Activated CD8-positive, alpha-beta memory T cell treated with anti-CD3 and anti-CD28 coated beads for 24 hours (primary cell): ENCODE data around the gene THSD4.

Experiments used
- DNase-seq: peaks from one replicate; pipeline ENCODE4 v3.0.0-alpha.2; 2020

The THSD4 gene

DNA sequence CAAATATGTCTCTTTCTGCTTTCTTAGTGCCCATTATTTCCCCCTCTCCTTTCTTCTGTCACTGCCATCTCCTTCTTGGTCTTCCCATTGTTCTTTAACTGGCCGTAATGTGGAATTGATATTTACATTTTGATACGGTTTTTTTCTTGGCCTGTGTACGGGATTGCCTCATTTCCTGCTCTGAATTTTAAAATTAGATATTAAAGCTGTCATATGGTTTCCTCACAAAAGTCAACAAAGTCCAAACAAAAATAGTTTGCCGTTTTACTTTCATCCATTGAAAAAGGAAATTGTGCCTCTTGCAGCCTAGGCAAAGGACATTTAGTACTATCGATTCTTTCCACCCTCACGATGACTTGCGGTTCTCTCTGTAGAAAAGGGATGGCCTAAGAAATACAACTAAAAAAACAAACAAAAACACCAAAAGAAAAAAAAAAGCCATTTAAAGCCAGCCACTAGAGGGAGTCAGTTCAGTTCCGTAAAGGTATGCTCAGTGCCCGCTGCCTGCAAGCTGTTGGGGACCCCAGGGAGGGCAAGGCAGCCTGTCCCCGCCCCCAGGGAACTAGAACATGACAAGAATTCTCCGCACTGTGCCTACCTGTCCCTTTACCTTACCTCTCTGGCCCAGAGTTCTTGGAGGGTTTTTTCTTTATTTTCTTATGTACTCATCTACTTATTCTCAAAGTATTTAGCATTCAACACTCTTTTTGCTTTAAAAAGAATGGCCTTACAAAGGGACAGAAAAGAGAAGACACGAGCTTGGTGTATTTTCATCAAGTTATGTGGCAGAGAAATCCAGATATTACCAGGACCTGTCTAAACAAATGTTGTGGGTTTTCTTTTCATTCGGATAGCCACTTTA, 665.1 kb downstream of the THSD4 start:
- peak; percentile 64 for DNase-seq

DNA sequence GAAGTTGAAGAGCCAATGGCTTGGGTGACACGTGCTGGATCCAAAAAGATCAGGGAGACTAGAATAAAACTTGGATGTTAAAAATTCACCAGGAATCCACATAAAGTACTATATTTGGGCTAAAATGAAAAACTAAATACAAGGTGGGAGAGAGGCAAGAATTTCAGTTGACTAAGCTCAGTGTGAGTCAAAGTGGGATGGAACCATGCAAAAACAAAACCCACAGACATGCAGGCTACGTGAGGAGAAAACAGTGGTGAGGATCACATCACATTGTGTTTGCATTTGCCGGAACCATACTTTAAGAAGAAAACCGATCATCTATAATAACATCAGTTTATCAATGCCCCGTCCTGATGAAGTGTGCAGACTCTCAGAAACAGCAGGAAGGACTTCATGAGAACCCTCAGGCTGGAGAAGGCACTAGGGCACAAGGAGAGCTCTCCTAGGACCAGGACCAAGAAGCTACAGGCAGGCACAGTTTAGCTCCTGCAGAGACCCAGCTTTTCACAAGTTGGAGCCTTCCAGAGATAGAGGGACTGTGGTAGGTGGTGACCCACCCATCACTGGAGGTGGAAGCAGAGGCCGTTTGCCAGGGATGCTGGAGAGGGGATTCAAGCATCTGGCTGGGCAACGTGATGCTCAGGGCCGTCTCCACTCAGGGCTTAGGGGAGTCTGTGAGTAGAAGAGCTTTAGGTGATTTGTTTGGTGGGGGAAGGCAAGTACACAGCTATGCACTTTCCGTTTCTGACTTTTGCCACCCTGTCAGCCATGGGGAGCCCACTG, 666.1 kb downstream of the THSD4 start:
- no peak for DNase-seq

GRCh38 chr15:71781965-71782265, 666.6 kb downstream of the THSD4 start:
- no peak for DNase-seq

DNA sequence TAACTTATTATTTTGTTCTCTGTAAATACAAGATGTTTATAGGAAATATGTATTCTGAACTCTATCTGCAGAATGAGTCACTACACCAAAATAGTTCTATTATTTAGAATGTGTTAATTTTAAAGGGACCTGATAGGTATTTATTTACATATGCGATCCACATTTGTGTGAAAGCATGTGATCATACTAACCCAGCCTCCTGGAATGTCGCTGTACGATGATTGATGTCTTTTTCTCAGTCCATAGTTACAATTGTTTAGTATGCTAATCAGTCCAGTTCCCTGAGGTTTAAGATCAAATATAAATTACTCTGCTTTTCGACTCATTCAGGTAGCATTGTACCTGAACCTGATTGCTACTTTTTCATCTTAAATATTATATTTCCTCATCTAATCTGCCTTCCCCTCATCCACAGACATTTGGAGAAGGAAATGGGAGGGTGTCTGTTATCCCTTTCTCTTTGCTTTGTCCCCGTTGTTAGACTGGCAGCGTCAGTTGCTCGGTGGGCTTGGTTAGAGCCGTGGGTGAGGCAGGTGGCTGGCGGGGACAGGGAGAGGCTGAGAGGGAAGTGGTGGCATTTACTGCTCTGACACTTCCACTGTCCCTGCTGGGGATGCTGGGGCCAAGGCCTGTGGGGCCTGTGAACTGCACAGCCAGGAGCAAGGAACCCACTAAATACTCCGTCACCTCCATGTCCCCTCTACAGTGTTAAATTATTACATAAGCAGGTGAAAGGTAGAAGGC, 667.3 kb downstream of the THSD4 start:
- DNase-seq, result no peak

DNA sequence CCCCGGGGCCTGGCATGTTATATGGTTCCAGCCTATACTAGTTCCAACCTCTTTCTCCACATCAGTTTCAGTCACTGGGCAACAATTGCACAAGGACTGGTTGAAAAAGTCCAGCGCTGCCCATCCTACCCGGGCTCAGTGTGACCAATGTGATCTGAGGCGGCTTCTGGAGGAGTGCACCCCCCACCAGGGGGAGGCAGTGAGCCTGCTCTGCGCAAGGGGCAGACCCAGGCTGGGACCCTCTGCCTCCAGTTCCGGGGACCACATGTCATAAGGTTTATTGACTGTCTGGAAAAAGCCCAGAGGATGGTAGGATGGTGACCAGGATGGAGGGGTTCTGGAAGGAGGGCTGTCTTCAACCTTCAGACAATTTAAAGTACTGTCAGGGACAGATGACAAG, 669.4 kb downstream of the THSD4 start:
- DNase-seq, result no peak

DNA sequence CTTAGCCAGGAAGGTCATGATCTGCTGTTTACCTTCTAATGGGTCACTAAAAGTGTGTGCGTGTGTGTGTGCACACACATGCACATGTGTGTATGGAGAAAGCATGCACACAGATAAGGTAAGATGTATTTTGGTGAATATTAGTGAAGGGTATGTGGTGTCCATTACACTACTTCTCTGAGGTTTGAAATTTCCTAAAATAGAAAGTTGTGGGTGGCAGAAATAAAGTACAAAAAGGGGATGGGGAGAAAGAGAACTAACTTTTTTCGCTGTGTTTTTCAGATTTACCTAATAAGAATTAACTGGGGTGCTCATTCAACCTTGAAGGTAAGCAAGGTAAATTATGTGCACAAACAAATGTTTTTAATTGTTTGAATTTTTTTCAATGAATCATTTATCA, 670.7 kb downstream of the THSD4 start:
- no peak for DNase-seq

DNA sequence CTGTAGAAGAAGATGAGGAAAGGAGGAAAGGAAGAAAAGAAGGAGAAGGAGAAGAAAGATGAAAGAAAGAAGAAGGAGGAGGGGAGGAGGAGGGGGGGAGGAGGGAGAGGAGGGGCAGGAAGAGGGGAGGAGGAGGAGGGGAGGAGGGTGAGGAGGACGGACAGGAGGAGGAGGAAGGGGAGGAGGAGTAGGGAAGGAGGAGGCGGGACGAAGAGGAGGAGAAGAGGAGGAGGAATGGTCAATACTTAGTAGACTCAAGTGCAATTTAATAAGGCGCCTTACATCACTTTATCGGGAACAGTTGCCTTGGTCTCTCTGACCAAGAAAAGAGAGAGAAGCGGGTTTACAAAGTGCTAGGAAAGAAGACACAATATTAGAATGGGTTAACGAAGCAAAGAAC, 671.4 kb downstream of the THSD4 start:
- no peak for DNase-seq

- no peak for DNase-seq
Observed at GRCh38 chr15:71788646-71789579, 673.6 kb downstream of the THSD4 start.

DNA sequence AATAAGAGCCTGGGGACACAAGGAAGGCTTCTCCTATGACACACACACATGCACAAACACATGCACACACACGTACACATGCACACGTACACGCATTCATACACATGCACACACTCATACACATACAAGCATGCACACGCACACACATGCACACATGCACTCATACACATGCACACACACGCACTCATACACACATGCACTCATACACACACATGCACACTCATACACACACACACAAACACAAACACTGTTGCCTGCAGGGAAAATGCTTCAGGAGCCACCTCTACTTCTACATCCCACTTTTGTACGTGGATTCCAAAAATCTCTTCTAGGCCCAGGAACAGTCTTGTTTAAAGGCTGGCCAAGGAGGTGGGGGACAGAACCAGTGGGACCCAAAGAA, 674.3 kb downstream of the THSD4 start:
- DNase-seq, result no peak

DNA sequence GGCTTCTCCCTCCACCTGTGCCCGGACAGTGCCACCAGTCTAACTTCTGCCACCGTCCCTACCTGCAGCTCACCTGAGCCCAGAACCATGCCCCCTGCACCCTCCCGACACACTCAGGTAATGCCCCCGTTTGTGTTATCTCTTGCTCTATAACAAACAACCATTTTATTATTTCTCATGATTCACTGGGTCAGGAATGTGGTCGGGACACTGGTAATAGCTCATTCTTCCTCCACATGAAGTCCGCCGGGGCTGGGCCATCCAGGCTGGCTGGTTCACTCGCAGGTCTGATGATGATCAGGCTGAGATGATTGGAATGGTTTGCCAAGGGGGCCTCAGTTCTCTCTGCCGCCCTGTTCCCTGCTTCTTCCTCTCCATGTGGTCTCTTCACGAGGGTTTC, 674.8 kb downstream of the THSD4 start:
- no peak for DNase-seq

DNA sequence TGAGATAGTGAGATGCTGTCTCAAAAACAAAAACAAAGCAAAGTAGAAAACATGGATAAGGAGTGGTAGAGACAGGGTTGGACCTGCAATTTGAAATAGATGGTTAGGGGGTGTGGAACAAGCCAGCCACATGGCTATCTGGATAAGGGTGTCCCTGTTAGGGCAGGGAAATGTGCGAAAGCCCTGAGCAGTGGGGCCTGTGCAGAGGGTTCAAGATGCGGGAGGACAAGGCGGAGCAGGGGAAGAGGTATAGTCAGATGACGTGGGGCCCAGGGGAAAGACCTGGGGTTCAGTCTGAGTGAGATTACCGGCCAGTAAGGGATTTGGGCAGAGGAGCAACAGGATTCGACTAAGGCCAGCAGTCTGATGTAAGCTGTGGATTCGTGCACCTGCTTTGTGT, 676.7 kb downstream of the THSD4 start:
- DNase-seq, result no peak

GRCh38 chr15:71792521-71792920, 677.2 kb downstream of the THSD4 start:
- DNase-seq, result no peak

- no peak for DNase-seq
Observed at GRCh38 chr15:71798641-71799040, 683.4 kb downstream of the THSD4 start.

DNA sequence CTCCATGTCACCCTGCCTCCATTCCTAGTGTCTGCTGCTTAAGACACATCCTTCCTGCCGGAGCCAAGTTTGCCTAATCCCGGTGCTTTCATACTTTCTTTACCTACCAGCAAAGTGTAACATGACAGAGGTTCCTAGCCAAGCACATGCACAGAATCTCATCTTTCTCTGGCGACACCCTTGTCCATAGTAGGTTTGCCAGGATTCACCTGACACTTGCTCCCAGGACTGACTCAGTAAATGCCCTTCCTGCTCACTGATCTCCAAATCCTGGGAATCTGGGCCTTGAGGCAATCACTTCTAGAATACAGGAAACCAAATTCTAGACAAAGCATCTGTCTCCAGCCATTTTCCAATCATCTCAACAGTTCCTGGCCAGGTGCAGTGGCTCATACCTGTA, 684.9 kb downstream of the THSD4 start:
- DNase-seq, result no peak

DNA sequence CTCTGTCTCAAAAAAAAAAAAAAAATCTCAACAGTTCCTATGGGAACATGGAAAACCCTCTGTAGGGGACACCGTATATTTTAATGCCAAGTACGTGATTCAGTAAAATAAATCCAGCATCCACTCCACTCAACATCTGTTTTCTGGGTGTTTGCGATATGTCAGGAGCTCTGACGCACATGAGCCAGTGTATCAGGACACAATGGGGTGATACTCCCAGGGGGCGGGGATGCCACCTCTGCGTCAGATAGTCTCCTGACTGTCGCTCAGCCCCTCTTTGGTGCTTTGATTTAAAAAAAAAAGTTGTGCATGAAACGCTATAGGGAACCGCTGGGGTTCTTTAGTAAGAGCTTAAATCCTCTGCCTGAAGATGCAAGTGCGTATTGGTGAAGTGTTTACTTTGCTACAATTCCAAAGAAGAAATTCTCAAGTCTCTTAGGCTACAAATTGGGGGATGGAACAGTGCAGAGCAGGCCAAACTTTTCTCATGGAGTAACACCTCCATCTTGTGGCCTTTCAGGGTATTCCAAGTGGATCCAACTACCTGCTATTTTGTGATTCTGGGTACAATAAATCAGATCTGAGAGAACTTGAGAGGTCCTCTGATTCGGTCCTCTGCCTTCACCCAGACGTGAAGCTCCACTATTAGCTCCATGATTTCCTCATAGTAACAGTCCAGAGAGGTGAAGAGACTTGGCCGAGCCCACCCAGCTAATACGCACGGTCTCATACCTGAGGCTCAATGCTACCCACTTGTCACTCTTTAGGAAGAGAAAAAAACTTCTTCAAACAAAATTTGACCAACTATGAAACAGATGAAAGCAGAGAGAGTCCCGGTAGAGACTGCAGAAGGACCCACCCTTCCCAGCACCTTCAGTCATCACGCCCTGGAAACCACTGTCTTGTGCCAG, 685.8 kb downstream of the THSD4 start:
- no peak for DNase-seq

DNA sequence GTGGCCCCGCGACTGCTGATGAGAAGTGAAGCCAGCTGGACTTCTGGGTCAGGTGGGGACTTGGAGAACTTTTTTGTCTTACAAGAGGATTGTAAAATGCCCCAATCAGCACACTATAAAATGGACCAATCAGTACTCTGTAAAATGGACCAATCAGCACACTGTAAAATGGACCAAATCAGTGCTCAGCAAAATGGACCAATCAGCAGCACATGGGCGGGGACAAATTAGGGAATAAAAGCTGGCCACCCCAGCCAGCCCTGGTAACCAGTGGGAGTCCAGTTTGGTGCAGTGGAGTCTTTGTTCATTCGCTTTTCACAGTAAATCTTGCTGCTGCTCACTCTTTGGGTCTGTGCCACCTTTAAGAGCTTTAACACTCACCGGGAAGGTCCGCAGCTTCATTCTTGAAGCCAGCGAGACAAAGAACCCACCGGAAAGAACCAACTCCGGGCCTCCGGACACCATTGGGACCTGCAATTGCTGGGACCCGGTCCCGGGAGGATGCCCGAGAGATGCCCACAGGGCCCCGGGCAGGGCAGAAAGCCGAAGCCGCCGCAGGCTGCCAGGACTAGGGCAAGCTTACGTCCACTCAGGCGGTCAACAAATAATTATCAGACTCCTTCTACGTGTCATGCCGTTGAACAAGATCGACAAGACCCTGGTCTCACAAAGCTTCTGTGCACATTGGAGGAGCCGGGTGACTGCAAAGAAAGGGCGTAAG, 686.8 kb downstream of the THSD4 start:
- no peak for DNase-seq

- DNase-seq, result no peak
Observed at GRCh38 chr15:71802770-71803169, 687.5 kb downstream of the THSD4 start.

- no peak for DNase-seq
Observed at GRCh38 chr15:71804226-71804625, 689.0 kb downstream of the THSD4 start.

GRCh38 chr15:71804695-71805470, 689.6 kb downstream of the THSD4 start:
- no peak for DNase-seq

DNA sequence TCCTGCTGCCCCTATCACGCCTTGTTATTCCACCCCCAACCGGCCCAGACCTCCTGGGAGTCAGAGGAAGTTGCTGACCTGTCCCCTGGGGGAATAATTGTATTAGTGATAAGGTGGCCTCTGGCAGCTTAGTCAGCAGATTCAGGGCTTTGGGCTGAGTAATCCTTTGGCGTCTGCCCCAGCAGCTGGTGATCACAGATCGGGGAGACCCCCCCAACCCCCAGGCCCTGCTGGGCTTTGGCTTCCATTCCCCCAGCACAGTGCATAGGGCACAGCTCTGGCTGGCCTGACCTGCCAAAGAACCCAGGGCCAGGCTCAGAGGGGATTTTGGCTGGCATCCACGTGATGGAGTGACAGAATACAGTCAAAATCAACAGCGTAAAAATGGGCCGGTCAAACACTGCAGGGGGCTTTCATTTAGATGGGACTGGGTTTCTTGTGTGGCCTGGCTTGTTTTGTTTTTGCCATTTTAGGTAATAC, 691.2 kb downstream of the THSD4 start:
- no peak for DNase-seq
